G401.6 (cell line): ENCODE data around the gene PALB2.
"Not testable (repeated sequence)": the region's sequence is repeated elsewhere in the genome, so short reads cannot be mapped to it uniquely, and the experiment has no call there.

Source experiments
- FAIRE-seq: peaks from 2 replicates; lab custom pipeline; 2012; peaks lifted over from hg19 to GRCh38; lab: Jason Lieb, UNC

The PALB2 gene

GRCh38 chr16:23642246-23642774 is 1.2 kb upstream of the PALB2 start:
- no peak for FAIRE-seq

- no peak for FAIRE-seq
Measured at GRCh38 chr16:23640615-23640930, 537 bp downstream of the PALB2 start.

- FAIRE-seq = no peak
Measured at GRCh38 chr16:23635958-23636357, 5.2 kb downstream of the PALB2 start.

GRCh38 chr16:23634461-23635036 is 6.6 kb downstream of the PALB2 start:
- FAIRE-seq = no peak

- not testable (repeated sequence) for FAIRE-seq
Measured at GRCh38 chr16:23631874-23632273, 9.2 kb downstream of the PALB2 start.

GRCh38 chr16:23629516-23629915 is 11.6 kb downstream of the PALB2 start:
- FAIRE-seq = no peak

DNA sequence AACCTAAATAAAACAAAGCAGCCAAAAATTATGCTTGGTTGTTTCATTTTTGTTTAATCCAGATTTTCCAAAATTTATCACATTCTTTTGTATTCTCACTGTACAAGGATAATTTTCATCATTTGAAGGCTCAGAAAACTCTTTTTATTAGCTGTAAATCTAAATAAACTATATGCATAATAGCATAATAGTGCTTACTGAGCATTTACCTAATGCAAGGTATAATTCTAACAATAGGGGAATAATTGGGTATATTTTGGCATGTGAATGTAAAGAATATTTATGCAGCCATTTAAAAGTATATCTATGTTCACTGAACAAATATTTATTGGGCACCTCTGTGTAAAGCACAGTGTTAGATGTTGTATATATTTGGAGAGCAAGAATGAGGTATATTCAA is 17.0 kb downstream of the PALB2 start:
- no peak for FAIRE-seq

GRCh38 chr16:23615805-23616204 is 25.3 kb downstream of the PALB2 start:
- no peak for FAIRE-seq

- FAIRE-seq = no peak
Measured at GRCh38 chr16:23611936-23612335, 29.2 kb downstream of the PALB2 start.

DNA sequence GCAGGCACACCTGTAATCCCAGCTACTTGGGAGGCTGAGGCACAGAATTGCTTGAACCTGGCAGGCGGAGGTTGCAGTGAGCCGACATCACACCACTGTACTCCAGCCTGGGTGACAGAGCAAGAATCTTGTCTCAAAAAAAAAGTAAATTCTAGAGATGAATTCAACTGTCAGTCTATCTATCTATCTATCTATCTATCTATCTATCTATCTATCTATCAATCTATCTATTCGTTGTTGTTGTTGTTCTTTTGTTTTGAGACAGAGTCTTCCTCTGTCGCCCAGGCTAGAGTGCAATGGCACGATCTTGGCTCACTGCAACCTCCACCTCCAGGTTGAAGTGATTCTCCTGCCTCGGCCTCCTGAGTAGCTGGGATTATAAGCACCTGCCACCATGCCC is 30.2 kb downstream of the PALB2 start:
- FAIRE-seq = not testable (repeated sequence)

- FAIRE-seq = no peak
Measured at GRCh38 chr16:23609929-23610328, 31.2 kb downstream of the PALB2 start.

DNA sequence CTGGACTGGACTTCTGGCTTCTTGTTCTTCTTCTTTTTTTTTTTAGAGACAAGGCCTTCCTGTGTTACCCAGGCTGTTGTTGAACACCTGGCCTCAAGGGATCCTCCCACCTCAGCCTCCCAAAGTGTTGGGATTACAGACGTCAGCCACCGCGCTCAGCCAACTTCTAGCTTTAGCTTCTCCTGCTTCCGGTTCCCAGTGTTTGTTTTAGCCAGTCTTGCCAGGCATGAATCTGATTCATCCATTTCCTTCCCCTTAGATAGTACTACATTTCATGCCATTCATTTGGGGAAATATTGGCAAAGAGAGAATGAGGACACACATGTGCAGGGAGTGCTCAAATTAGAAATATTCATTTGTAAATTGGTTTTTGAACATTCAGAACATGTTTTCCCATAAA is 32.9 kb downstream of the PALB2 start:
- FAIRE-seq = no peak

DNA sequence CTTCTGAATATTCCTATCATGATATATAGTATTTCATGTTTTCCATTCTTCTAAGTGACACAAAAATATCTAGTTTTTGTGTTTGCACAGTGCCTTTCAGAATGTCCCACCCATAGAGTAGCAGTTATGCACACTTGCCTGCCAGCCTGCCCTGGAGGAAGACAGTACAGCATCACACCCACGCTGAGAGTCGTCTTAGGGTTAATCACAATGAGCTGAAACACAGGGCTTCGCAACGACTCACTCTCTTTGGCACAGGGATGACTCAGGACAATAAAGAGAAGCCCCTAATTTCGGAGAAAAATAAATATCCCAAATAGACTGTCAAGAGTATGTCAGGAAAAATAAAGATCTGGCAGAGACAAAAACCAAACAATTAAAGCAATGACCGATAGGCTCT is 33.4 kb downstream of the PALB2 start:
- FAIRE-seq = no peak

- no peak for FAIRE-seq
Measured at GRCh38 chr16:23597003-23597756, 43.9 kb downstream of the PALB2 start.

- no peak for FAIRE-seq
Measured at GRCh38 chr16:23595951-23596720, 45.0 kb downstream of the PALB2 start, which contains the start of gene NDUFAB1. Gene NDUFAB1, minus strand, starts transcription at chr16:23596316. Its CDS starts 26 bp downstream, at chr16:23596290.

DNA sequence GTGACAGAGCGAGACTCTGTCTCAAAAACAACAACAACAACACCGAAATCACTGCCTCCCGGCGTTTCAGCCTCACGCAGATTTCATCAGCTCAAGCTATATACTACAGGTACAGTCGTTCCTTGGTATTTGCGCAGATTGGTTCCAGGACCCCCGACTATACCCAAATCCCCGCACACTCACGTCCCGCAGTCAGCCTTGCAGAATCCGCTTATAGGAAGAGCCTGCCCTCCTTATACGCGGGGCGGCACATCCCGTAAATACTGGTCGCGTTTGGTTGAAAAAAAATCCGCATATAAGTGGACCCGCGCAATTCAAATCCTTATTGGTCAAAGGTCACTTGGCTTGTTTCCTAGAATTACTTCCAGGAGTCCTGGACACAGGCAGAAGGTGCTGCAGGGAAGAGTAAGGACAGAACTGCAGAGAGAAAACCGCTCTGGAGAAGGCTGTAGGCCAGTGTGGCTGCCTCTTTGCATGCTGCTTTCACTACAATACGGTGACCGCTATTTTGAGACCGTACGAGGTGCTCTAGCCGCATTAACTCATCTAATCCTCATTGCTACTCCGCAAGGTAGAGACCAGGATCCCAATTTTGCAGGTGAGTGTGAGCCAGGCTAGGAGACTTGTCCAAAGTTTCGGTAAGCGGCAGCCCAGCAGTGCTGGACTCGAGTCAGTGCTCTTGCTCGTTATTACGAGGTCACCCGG is 45.7 kb downstream of the PALB2 start:
- FAIRE-seq = no peak

DNA sequence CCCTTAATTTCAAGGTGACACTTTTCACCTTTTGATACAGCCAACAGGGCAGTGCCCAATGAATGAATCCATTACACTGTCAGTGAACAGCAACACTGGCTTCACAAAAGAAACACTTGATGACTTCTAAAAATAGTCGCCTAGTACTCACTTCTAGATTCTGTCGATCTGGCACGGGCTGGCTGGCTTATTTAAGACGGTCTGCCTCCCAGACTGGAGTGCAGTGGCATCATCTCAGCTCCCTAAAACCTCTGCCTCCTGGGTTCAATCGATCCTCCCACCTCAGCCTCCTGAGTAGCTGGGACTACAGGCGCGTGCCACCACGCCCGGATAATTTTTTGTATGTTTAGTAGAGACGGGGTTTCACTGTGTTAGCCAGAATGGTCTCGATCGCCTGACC is 46.9 kb downstream of the PALB2 start:
- FAIRE-seq = no peak

DNA sequence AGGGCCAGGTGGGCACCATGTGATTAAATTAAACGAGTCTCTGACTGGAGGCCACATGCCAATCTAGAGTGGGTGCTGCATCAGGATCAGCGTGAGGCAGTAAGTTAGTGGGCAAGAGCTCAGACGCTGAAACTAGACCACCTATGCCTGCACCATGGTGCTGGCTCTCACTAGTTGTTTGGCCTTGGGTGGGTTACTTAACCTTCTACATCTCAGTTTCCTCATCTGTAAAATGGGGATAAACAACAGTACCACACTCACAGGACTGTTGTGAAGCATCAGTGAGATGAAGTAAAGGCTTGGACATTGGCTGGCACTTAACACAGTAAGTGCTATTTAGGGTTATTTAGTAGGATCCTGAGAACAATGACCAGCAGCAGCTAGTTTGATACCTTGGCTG is 50.9 kb downstream of the PALB2 start:
- no peak for FAIRE-seq

GRCh38 chr16:23587726-23588125 is 53.4 kb downstream of the PALB2 start:
- no peak for FAIRE-seq

DNA sequence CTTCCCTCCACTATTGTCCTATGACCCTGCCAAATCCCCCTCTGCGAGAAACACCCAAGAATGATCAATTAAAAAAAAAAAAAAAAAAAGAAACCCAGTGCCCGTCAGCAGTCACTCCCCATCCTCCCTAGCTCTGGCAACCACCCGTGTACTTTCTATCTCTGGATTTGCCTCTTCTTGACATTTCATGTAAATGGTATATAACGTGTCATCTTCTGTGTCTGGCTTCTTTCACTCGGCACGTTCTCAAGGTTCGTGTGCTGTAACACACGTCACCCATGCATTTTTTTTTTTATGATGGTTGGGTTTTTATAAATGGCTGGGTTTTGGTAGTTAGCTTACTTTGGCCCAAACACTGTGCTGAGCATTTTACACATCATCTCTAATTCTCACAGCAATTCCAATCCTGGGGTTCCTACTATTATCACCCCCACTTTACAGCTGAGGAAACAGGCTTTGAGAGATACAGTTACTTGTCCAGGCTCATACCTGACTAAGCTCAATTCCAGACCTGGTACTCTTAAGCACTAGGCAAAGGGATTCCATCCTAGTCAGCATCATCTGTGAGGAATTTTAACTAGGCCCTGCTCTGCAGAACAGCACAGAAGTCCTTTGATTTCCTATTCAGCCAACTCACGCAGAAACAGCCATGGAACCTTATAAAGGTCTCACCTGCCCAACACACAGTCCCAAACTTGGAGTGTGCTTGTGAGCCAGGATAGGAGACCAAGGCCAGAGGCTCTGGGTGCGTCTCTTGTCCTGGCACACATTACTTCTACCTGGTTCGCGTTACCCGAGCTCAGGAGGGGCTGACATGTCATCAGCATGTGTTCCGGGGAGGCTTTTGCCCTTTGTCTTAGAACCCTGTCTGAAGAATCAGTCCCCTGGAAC is 56.7 kb downstream of the PALB2 start:
- no peak for FAIRE-seq

- FAIRE-seq = not testable (repeated sequence)
Measured at GRCh38 chr16:23583271-23583670, 57.8 kb downstream of the PALB2 start.

DNA sequence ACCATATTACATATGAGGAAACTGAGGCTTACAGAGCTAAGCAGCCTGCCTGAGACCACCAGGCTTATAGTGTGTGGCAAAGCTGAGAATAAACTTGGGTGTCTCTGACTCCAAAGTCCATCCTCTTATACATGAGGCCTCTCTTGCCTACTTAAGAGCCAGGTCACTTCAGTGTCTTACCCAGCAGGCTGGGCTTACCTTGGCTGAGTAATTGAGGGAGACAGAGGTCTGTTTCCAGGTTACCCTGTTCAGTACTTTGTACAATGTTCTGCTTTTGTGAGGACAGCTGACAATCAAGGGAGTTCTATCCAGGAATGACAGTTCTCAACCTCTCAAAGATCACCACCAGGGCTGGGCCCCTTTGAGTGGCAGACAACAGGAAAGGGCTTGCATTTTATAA is 59.3 kb downstream of the PALB2 start:
- FAIRE-seq = no peak
